ENCODE measurements around the gene KLF3. TPM values are rescaled to one million over a fixed set of nuclear protein-coding genes. Genes with fewer than 3 reads are reported as not detected.

KLF3 gene
- total RNA-seq, 1 donor from 2014 or later, result 40.8 TPM

GRCh38 chr4:38693569-38693968, 29.6 kb downstream of the KLF3 start:
- no peak for DNase-seq (ENCODE audit: low read depth)
- H3K27me3 ChIP-seq (ENCODE audit: insufficient read depth, low read length), result no peaks in the 10 kb centered on the region
- H3K4me3 ChIP-seq (ENCODE audit: insufficient read depth, low read depth, low read length), result no peak overlapping the region
- no peak overlapping the region for H3K9ac ChIP-seq (ENCODE audit: low read length)
- no peaks in the 10 kb centered on the region for H3K9me3 ChIP-seq (ENCODE audit: insufficient read depth, low read depth, low read length)
- Mint-ChIP-seq H3K4me3 (ENCODE audit: unreplicated experiment) (no peak overlapping the region), H3K9me3 (ENCODE audit: unreplicated experiment) (no peaks in the 10 kb centered on the region), H3K4me1 (ENCODE audit: low read depth, unreplicated experiment) (peaks cover 4% of the 10 kb centered on the region), H3K36me3 (ENCODE audit: low read depth, unreplicated experiment) (peaks cover 48% of the 10 kb centered on the region), H3K27ac (ENCODE audit: unreplicated experiment) (no peak overlapping the region), H3K27me3 (ENCODE audit: low read depth, unreplicated experiment) (no peaks in the 10 kb centered on the region)
- TF ChIP-seq CTCF (IDR thresholded peaks at IDR 0.05; ENCODE audit: insufficient read depth, low read depth, low read length) (no peak), EZH2 (IDR thresholded peaks at IDR 0.05; ENCODE audit: insufficient read depth, low read length) (no peak)
- H3K4me2 ChIP-seq (ENCODE audit: low read length), result no peak overlapping the region
- H3K79me2 ChIP-seq (ENCODE audit: insufficient read depth, low read length), result peaks cover 20% of the 10 kb centered on the region
- no peak for FAIRE-seq
- H3K4me1 ChIP-seq (ENCODE audit: insufficient read depth, low read length), result no peaks in the 10 kb centered on the region
- H4K20me1 ChIP-seq (ENCODE audit: insufficient read depth, low read length), result peaks cover 33% of the 10 kb centered on the region
- H3K36me3 ChIP-seq (ENCODE audit: insufficient read depth, low read length), result peaks cover 87% of the 10 kb centered on the region
- no peak overlapping the region for H2AFZ ChIP-seq (ENCODE audit: low read depth, low read length)
- no peak overlapping the region for H3K27ac ChIP-seq (ENCODE audit: low read depth, low read length)

GRCh38 chr4:38694330-38694729, 30.3 kb downstream of the KLF3 start:
- H4K20me1 ChIP-seq (ENCODE audit: insufficient read depth, low read length), result peaks cover 26% of the 10 kb centered on the region
- no peak overlapping the region for H3K4me2 ChIP-seq (ENCODE audit: low read length)
- no peak overlapping the region for H3K4me3 ChIP-seq (ENCODE audit: insufficient read depth, low read depth, low read length)
- Mint-ChIP-seq H3K9me3 (ENCODE audit: unreplicated experiment) (no peaks in the 10 kb centered on the region), H3K27me3 (ENCODE audit: low read depth, unreplicated experiment) (no peaks in the 10 kb centered on the region), H3K4me1 (ENCODE audit: low read depth, unreplicated experiment) (no peaks in the 10 kb centered on the region), H3K36me3 (ENCODE audit: low read depth, unreplicated experiment) (peaks cover 41% of the 10 kb centered on the region), H3K4me3 (ENCODE audit: unreplicated experiment) (no peak overlapping the region), H3K27ac (ENCODE audit: unreplicated experiment) (no peak overlapping the region)
- no peaks in the 10 kb centered on the region for H3K4me1 ChIP-seq (ENCODE audit: insufficient read depth, low read length)
- H3K9me3 ChIP-seq (ENCODE audit: insufficient read depth, low read depth, low read length), result no peaks in the 10 kb centered on the region
- no peak overlapping the region for H2AFZ ChIP-seq (ENCODE audit: low read depth, low read length)
- H3K9ac ChIP-seq (ENCODE audit: low read length), result no peak overlapping the region
- DNase-seq (ENCODE audit: low read depth) (no peak), FAIRE-seq (no peak)
- H3K36me3 ChIP-seq (ENCODE audit: insufficient read depth, low read length), result peaks cover 86% of the 10 kb centered on the region
- TF ChIP-seq EZH2 (IDR thresholded peaks at IDR 0.05; ENCODE audit: insufficient read depth, low read length) (no peak), CTCF (IDR thresholded peaks at IDR 0.05; ENCODE audit: insufficient read depth, low read depth, low read length) (no peak)
- H3K79me2 ChIP-seq (ENCODE audit: insufficient read depth, low read length), result peaks cover 14% of the 10 kb centered on the region
- no peaks in the 10 kb centered on the region for H3K27me3 ChIP-seq (ENCODE audit: insufficient read depth, low read length)
- H3K27ac ChIP-seq (ENCODE audit: low read depth, low read length), result no peak overlapping the region

- no peak for FAIRE-seq
- H3K79me2 ChIP-seq (ENCODE audit: insufficient read depth, low read length), result peaks cover 10% of the 10 kb centered on the region
- H3K4me3 Mint-ChIP-seq (ENCODE audit: unreplicated experiment), result no peak overlapping the region
- peaks cover 74% of the 10 kb centered on the region for H3K36me3 ChIP-seq (ENCODE audit: insufficient read depth, low read length)
- no peak overlapping the region for H2AFZ ChIP-seq (ENCODE audit: low read depth, low read length)
- no peak overlapping the region for H3K4me3 ChIP-seq (ENCODE audit: insufficient read depth, low read depth, low read length)
- H3K27ac Mint-ChIP-seq (ENCODE audit: unreplicated experiment), result no peak overlapping the region
- peaks cover 15% of the 10 kb centered on the region for H4K20me1 ChIP-seq (ENCODE audit: insufficient read depth, low read length)
- no peaks in the 10 kb centered on the region for H3K4me1 Mint-ChIP-seq (ENCODE audit: low read depth, unreplicated experiment)
- no peaks in the 10 kb centered on the region for H3K9me3 ChIP-seq (ENCODE audit: insufficient read depth, low read depth, low read length)
- H3K9ac ChIP-seq (ENCODE audit: low read length), result no peak overlapping the region
- H3K27ac ChIP-seq (ENCODE audit: low read depth, low read length), result no peak overlapping the region
- H3K27me3 ChIP-seq (ENCODE audit: insufficient read depth, low read length), result no peaks in the 10 kb centered on the region
- no peaks in the 10 kb centered on the region for H3K27me3 Mint-ChIP-seq (ENCODE audit: low read depth, unreplicated experiment)
- H3K4me1 ChIP-seq (ENCODE audit: insufficient read depth, low read length), result no peaks in the 10 kb centered on the region
- no peaks in the 10 kb centered on the region for H3K9me3 Mint-ChIP-seq (ENCODE audit: unreplicated experiment)
- DNase-seq (ENCODE audit: low read depth), result no peak
- peaks cover 29% of the 10 kb centered on the region for H3K36me3 Mint-ChIP-seq (ENCODE audit: low read depth, unreplicated experiment)
- TF ChIP-seq EZH2 (IDR thresholded peaks at IDR 0.05; ENCODE audit: insufficient read depth, low read length) (no peak), CTCF (IDR thresholded peaks at IDR 0.05; ENCODE audit: insufficient read depth, low read depth, low read length) (no peak)
- H3K4me2 ChIP-seq (ENCODE audit: low read length), result no peak overlapping the region
Measured at GRCh38 chr4:38695809-38696208, 31.8 kb downstream of the KLF3 start.

Measured in astrocyte (in vitro differentiated cells and primary cell).